GM12878 (cell line): ENCODE measurements around the gene GJB4.

Source experiments
- ATF3 ChIP-seq: IDR thresholded peaks from 2 replicates; pipeline ENCODE4 v1.6.1; 2011; ENCODE audit warnings: low read depth, mild to moderate bottlenecking, low read length, moderate library complexity, borderline replicate concordance; ENCODE audit errors: extremely low read depth
- CEBPB ChIP-seq, 2 experiments: fragments of 150-350 bp in 1 of 2; IDR thresholded peaks; 2 replicates each; pipeline ENCODE4 v1.6.1; 2012 to 2014; ENCODE audit warnings: low read depth in 2 of 2, low read length in 2 of 2, borderline replicate concordance in 1 of 2, inconsistent platforms in 1 of 2
- GABPA ChIP-seq: IDR thresholded peaks from 2 replicates; pipeline ENCODE4 v1.6.1; 2014; ENCODE audit warnings: antibody characterized with exemption, low read depth, mild to moderate bottlenecking, inconsistent platforms
- HDGF ChIP-seq: fragments of 450-650 bp; IDR thresholded peaks from 2 replicates; pipeline ENCODE4 v1.6.1; 2016; ENCODE audit warnings: antibody characterized with exemption
- POLR2AphosphoS5 ChIP-seq: IDR thresholded peaks from 2 replicates; pipeline ENCODE4 v1.6.1; 2011; ENCODE audit warnings: mild to moderate bottlenecking, low read length, inconsistent platforms
- RAD21 ChIP-seq: IDR thresholded peaks from 2 replicates; pipeline ENCODE4 v1.6.1; 2011; ENCODE audit warnings: mild to moderate bottlenecking, low read depth, low read length, moderate library complexity; ENCODE audit not compliant: insufficient read depth
- SRF ChIP-seq, 2 experiments: IDR thresholded peaks; 2 replicates each; pipeline ENCODE4 v1.6.1; 2011; ENCODE audit warnings: low read depth in 2 of 2, low read length in 2 of 2, mild to moderate bottlenecking in 1 of 2, moderate library complexity in 1 of 2
- USF2 ChIP-seq: IDR thresholded peaks from 2 replicates; pipeline ENCODE4 v1.6.1; 2011; ENCODE audit warnings: low read depth, low read length, improper control_type of control experiment, borderline replicate concordance
- ZZZ3 ChIP-seq: IDR thresholded peaks from 2 replicates; pipeline ENCODE4 v1.6.1; 2011; ENCODE audit warnings: low read depth; ENCODE audit not compliant: control insufficient read depth, insufficient read length
- TF ChIP-seq, protein P1 (sequence below), 3 experiments: IDR thresholded peaks in 2 of 3; conservative IDR thresholded peaks in 1 of 3; 2 replicates each; pipeline ENCODE4 v1.5.1; 2011; ENCODE audit warnings: low read depth in 3 of 3, low read length in 3 of 3, mild to moderate bottlenecking in 3 of 3, control low read depth in 2 of 3, moderate library complexity in 2 of 3, inconsistent platforms in 1 of 3, mixed read lengths in 1 of 3; ENCODE audit not compliant: control insufficient read depth in 2 of 3, insufficient read depth in 1 of 3; ENCODE audit errors: extremely low read depth in 1 of 3
- TF ChIP-seq, protein P2 (sequence below): IDR thresholded peaks from 2 replicates; pipeline ENCODE4 v1.6.1; 2011; ENCODE audit warnings: mild to moderate bottlenecking, low read depth, low read length, moderate library complexity; ENCODE audit not compliant: insufficient replicate concordance

DNA sequence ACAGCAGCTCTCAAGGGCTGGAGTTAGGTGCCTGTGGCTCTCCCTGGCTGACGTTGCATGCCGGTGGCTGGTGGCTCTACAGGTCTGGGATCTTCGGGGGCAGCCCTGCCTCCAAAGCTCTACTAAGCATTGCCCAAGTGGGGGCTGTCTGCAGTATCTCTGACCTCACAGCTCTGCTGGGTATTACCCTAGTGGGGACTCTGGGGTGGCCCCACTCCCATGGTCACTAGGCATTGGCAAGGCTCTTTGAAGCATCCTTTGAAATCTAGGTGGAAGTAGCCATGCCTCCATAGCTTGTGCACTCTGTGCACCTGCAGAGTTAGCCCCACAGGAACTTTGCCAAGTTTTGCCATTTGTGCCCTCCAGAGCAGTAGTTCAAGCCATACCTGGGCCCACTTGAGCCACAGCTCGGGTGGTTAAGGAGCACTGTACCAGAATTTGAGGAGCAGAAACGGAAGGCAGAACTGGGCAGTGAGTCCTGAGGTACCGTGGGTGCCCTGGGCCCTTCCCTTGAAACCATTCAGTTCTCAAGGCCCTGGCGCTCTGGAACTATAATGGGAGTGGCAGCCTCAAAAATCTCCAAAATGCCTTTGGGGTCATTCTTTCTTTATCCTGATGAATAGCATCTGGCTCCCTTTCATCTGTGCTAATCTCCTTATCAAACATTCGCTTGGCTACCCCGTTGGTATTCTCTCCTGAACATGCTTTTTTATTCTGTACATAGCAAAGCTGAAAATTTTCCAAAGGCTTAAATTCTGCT lies 48.7 kb downstream of the GJB4 start:
- no peak for TF ChIP-seq ATF3
- TF ChIP-seq, protein P1, sequence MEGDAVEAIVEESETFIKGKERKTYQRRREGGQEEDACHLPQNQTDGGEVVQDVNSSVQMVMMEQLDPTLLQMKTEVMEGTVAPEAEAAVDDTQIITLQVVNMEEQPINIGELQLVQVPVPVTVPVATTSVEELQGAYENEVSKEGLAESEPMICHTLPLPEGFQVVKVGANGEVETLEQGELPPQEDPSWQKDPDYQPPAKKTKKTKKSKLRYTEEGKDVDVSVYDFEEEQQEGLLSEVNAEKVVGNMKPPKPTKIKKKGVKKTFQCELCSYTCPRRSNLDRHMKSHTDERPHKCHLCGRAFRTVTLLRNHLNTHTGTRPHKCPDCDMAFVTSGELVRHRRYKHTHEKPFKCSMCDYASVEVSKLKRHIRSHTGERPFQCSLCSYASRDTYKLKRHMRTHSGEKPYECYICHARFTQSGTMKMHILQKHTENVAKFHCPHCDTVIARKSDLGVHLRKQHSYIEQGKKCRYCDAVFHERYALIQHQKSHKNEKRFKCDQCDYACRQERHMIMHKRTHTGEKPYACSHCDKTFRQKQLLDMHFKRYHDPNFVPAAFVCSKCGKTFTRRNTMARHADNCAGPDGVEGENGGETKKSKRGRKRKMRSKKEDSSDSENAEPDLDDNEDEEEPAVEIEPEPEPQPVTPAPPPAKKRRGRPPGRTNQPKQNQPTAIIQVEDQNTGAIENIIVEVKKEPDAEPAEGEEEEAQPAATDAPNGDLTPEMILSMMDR (IDR thresholded peaks at IDR 0.05 in 2 of 3, conservative IDR thresholded peaks at IDR 0.05 in 1 of 3; ENCODE audit: control insufficient read depth in 2 of 3, extremely low read depth in 1 of 3, insufficient read depth in 1 of 3, low read depth in 3 of 3, low read length in 3 of 3), result no peak
- TF ChIP-seq ZZZ3, result no peak
- TF ChIP-seq SRF (IDR thresholded peaks at IDR 0.05; ENCODE audit: low read depth in 2 of 2, low read length in 2 of 2), result no peak
- TF ChIP-seq POLR2AphosphoS5, result no peak
- TF ChIP-seq USF2, result no peak
- TF ChIP-seq, protein P2, sequence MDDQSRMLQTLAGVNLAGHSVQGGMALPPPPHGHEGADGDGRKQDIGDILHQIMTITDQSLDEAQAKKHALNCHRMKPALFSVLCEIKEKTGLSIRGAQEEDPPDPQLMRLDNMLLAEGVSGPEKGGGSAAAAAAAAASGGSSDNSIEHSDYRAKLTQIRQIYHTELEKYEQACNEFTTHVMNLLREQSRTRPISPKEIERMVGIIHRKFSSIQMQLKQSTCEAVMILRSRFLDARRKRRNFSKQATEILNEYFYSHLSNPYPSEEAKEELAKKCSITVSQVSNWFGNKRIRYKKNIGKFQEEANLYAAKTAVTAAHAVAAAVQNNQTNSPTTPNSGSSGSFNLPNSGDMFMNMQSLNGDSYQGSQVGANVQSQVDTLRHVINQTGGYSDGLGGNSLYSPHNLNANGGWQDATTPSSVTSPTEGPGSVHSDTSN, result no peak
- TF ChIP-seq CEBPB (IDR thresholded peaks at IDR 0.05; ENCODE audit: borderline replicate concordance in 1 of 2, low read depth in 2 of 2, low read length in 2 of 2), result no peak
- TF ChIP-seq RAD21, result no peak
- TF ChIP-seq GABPA, result no peak
- TF ChIP-seq HDGF, result no peak
